ENCODE measurements around the gene DCAF12.
A peak's percentile ranks its signal among the peaks of the same experiment; 100 is the strongest.

The DCAF12 gene

DNA sequence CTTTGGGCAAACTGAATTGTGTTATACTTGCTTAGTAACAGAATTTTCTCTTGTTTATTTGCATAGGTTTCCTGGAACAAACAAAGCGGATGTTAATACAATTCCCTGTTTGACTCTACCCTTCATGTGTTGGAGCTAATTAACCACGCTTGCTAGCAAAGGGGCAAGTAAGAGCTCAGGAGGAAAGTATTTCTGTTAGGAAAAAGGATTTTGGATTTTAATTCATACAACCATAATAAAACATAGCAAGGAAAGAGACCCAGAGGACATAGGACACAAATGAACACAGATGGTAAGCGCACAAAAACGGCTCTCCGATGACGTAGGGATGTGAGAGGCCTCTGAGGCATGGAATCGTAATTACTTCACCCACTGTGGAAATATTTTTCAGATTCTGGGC lies 5.1 kb upstream of the DCAF12 start:
- CTCF ChIA-PET: interaction anchor here (1.2 kb wide), 1 partner anchor 122 kb away, joined by 6 read pairs; no protein-coding TSS in a partner anchor
- TF ChIP-seq, protein P1, sequence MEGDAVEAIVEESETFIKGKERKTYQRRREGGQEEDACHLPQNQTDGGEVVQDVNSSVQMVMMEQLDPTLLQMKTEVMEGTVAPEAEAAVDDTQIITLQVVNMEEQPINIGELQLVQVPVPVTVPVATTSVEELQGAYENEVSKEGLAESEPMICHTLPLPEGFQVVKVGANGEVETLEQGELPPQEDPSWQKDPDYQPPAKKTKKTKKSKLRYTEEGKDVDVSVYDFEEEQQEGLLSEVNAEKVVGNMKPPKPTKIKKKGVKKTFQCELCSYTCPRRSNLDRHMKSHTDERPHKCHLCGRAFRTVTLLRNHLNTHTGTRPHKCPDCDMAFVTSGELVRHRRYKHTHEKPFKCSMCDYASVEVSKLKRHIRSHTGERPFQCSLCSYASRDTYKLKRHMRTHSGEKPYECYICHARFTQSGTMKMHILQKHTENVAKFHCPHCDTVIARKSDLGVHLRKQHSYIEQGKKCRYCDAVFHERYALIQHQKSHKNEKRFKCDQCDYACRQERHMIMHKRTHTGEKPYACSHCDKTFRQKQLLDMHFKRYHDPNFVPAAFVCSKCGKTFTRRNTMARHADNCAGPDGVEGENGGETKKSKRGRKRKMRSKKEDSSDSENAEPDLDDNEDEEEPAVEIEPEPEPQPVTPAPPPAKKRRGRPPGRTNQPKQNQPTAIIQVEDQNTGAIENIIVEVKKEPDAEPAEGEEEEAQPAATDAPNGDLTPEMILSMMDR (IDR thresholded peaks at IDR 0.05; ENCODE audit: insufficient read depth, low read length, missing control alignments): no peak
- POLR2A ChIA-PET: no interaction called here
- no peak for DNase-seq (ENCODE audit: low read depth, low spot score)
- H3K4me3 ChIP-seq (ENCODE audit: low read depth, low read length): no peak overlapping the region

- ChIA-PET POLR2A (no interaction called here), CTCF (interaction anchor here (1.2 to 7.9 kb wide), 3 partner anchors 20 to 126 kb away, joined by 4 to 63 read pairs (median 5); no protein-coding TSS in a partner anchor)
- H3K4me3 ChIP-seq (ENCODE audit: low read depth, low read length): peak overlapping the region; percentile 95
- DNase-seq (ENCODE audit: low read depth, low spot score): no peak
- TF ChIP-seq, protein P1 (IDR thresholded peaks at IDR 0.05; ENCODE audit: insufficient read depth, low read length, missing control alignments): no peak
Measured at GRCh38 chr9:34127035-34127948, 794 bp upstream of the DCAF12 start.

GRCh38 chr9:34125681-34126206 lies 754 bp downstream of the DCAF12 start:
- POLR2A ChIA-PET: interaction anchor here (0.8 kb wide), 1 partner anchor 128 kb away, joined by 4 read pairs; no protein-coding TSS in a partner anchor
- peak overlapping the region; percentile 95 for H3K4me3 ChIP-seq (ENCODE audit: low read depth, low read length)
- TF ChIP-seq, protein P1 (IDR thresholded peaks at IDR 0.05; ENCODE audit: insufficient read depth, low read length, missing control alignments): peak; percentile 8
- CTCF ChIA-PET: interaction anchor here (7.9 kb wide), 1 partner anchor 127 kb away, joined by 63 read pairs; no protein-coding TSS in a partner anchor
- DNase-seq (ENCODE audit: low read depth, low spot score): no peak

- no peak for DNase-seq (ENCODE audit: low read depth, low spot score)
- TF ChIP-seq, protein P1 (IDR thresholded peaks at IDR 0.05; ENCODE audit: insufficient read depth, low read length, missing control alignments): no peak
- POLR2A ChIA-PET: no interaction called here
- CTCF ChIA-PET: interaction anchor here (7.9 kb wide), 1 partner anchor 128 kb away, joined by 63 read pairs; no protein-coding TSS in a partner anchor
- peak overlapping the region; percentile 95 for H3K4me3 ChIP-seq (ENCODE audit: low read depth, low read length)
Measured at GRCh38 chr9:34124926-34125325, 1.6 kb downstream of the DCAF12 start.

- DNase-seq (ENCODE audit: low read depth, low spot score): no peak
- no peak overlapping the region for H3K4me3 ChIP-seq (ENCODE audit: low read depth, low read length)
- CTCF ChIA-PET: interaction anchor here (7.9 kb wide), 1 partner anchor 129 kb away, joined by 63 read pairs; no protein-coding TSS in a partner anchor
- TF ChIP-seq, protein P1 (IDR thresholded peaks at IDR 0.05; ENCODE audit: insufficient read depth, low read length, missing control alignments): no peak
- POLR2A ChIA-PET: no interaction called here
Measured at GRCh38 chr9:34124099-34124498, 2.4 kb downstream of the DCAF12 start.

DNA sequence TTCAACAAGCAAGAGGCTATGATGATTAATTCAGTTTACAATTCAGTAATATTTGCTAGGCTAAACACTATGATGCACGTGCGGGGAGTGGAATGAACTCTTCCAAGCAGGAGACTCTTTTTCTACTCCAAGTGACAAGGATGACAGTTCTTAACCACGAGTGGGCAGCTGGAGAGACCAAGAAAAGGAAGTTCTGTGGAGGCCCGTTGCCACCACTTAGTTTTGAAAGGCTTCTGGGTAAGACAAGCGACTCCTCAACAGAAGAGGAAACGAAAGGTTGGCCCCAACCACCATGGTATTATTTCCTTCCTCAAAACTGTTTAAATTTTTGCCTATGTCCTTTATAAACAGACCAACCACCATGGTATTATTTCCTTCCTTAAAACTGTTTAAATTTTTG lies 2.8 kb downstream of the DCAF12 start:
- ChIA-PET POLR2A (no interaction called here), CTCF (interaction anchor here (7.9 kb wide), 1 partner anchor 129 kb away, joined by 63 read pairs; no protein-coding TSS in a partner anchor)
- no peak for DNase-seq (ENCODE audit: low read depth, low spot score)

More for the DNA sequence above, 2.8 kb downstream of the DCAF12 start:
- no peak overlapping the region for H3K4me3 ChIP-seq (ENCODE audit: low read depth, low read length)
- TF ChIP-seq, protein P1 (IDR thresholded peaks at IDR 0.05; ENCODE audit: insufficient read depth, low read length, missing control alignments): no peak
